Measurements from ENCODE around the gene MYO7A. TPM values are rescaled to one million over a fixed set of nuclear protein-coding genes. Genes with fewer than 3 reads are reported as not detected.

MYO7A gene
- total RNA-seq, 1 experiment from 2014 or later = 2.5 TPM

GRCh38 chr11:77084581-77085191 is 43.4 kb upstream of the MYO7A start:
- H3K9me3 Mint-ChIP-seq = peaks cover 3% of the 10 kb centered on the region; the same call in 1 of the 2 replicates
- H3K27ac Mint-ChIP-seq = 0 out of 2 replicates have a peak overlapping the region, but pooled peaks have one; percentile 58
- ATAC-seq (no peak), DNase-seq (ENCODE audit: low spot score) (no peak)
- TF ChIP-seq ZBTB21 (CRISPR knock-in tag; IDR thresholded peaks at IDR 0.05; ENCODE audit: borderline replicate concordance) (no peak), ZMAT4 (CRISPR knock-in tag; IDR thresholded peaks at IDR 0.05) (no peak), GTF2I (CRISPR knock-in tag; conservative IDR thresholded peaks at IDR 0.05) (no peak), ZNF416 (CRISPR knock-in tag; IDR thresholded peaks at IDR 0.05) (no peak), ATF2 (CRISPR knock-in tag; IDR thresholded peaks at IDR 0.05; ENCODE audit: borderline replicate concordance, low read depth) (no peak), ZNF121 (CRISPR knock-in tag; IDR thresholded peaks at IDR 0.05) (no peak), TEAD1 (CRISPR knock-in tag; IDR thresholded peaks at IDR 0.05) (no peak), CTCF (IDR thresholded peaks at IDR 0.05) (no peak)
- no peak overlapping the region for H3K4me3 Mint-ChIP-seq
- ChIA-PET POLR2A (no interaction called here), CTCF (interaction anchor here (0.9 to 1.1 kb wide), 2 partner anchors 18 to 22 kb away, joined by 3 read pairs; partner anchors contain the start of gene CAPN5)
- no peaks in the 10 kb centered on the region for H3K27me3 Mint-ChIP-seq (ENCODE audit: low read depth)
- H3K36me3 Mint-ChIP-seq = no peaks in the 10 kb centered on the region
- peaks cover 6% of the 10 kb centered on the region; the same call in 1 of the 2 replicates for H3K4me1 Mint-ChIP-seq

DNA sequence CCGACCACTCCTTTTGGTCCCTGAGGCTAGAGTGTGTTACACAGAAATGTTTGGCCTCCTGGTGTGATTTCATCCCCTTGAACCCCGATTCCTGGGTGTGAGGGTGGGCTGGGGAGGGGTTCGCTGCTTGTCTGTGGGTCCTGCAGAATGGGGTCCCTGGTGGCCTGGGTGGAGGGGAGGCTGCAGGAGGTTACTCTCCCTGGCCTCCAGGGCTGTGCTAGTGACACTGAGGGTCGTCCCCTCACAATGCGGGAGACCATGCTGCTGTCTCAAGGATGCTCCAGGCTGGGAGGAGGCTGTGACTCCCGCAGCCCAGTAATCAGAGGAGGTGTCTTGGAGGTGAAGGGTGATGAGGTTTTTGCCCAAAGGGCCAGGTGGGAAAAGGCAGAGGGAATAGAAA is 42.4 kb upstream of the MYO7A start:
- ChIA-PET POLR2A (no interaction called here), CTCF (no interaction called here)
- ATAC-seq = no peak
- Mint-ChIP-seq H3K9me3 (no peaks in the 10 kb centered on the region), H3K4me3 (no peak overlapping the region), H3K27me3 (ENCODE audit: low read depth) (no peaks in the 10 kb centered on the region), H3K36me3 (no peaks in the 10 kb centered on the region), H3K27ac (no peak overlapping the region), H3K4me1 (peaks cover 7% of the 10 kb centered on the region)
- no peak for DNase-seq (ENCODE audit: low spot score)
- TF ChIP-seq FOXP1 (CRISPR knock-in tag; IDR thresholded peaks at IDR 0.05; ENCODE audit: borderline replicate concordance) = no peak
- TF ChIP-seq, protein P1, sequence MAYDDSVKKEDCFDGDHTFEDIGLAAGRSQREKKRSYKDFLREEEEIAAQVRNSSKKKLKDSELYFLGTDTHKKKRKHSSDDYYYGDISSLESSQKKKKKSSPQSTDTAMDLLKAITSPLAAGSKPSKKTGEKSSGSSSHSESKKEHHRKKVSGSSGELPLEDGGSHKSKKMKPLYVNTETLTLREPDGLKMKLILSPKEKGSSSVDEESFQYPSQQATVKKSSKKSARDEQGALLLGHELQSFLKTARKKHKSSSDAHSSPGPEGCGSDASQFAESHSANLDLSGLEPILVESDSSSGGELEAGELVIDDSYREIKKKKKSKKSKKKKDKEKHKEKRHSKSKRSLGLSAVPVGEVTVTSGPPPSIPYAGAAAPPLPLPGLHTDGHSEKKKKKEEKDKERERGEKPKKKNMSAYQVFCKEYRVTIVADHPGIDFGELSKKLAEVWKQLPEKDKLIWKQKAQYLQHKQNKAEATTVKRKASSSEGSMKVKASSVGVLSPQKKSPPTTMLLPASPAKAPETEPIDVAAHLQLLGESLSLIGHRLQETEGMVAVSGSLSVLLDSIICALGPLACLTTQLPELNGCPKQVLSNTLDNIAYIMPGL (CRISPR knock-in tag; IDR thresholded peaks at IDR 0.05) = no peak
- no peak for TF ChIP-seq IRF2 (CRISPR knock-in tag; IDR thresholded peaks at IDR 0.05; ENCODE audit: borderline replicate concordance, low read depth)
- TF ChIP-seq MXD4 (CRISPR knock-in tag; IDR thresholded peaks at IDR 0.05; ENCODE audit: borderline replicate concordance) = no peak
- TF ChIP-seq, protein P2, sequence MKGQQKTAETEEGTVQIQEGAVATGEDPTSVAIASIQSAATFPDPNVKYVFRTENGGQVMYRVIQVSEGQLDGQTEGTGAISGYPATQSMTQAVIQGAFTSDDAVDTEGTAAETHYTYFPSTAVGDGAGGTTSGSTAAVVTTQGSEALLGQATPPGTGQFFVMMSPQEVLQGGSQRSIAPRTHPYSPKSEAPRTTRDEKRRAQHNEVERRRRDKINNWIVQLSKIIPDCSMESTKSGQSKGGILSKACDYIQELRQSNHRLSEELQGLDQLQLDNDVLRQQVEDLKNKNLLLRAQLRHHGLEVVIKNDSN (CRISPR knock-in tag; IDR thresholded peaks at IDR 0.05) = no peak
- TF ChIP-seq, protein P3, sequence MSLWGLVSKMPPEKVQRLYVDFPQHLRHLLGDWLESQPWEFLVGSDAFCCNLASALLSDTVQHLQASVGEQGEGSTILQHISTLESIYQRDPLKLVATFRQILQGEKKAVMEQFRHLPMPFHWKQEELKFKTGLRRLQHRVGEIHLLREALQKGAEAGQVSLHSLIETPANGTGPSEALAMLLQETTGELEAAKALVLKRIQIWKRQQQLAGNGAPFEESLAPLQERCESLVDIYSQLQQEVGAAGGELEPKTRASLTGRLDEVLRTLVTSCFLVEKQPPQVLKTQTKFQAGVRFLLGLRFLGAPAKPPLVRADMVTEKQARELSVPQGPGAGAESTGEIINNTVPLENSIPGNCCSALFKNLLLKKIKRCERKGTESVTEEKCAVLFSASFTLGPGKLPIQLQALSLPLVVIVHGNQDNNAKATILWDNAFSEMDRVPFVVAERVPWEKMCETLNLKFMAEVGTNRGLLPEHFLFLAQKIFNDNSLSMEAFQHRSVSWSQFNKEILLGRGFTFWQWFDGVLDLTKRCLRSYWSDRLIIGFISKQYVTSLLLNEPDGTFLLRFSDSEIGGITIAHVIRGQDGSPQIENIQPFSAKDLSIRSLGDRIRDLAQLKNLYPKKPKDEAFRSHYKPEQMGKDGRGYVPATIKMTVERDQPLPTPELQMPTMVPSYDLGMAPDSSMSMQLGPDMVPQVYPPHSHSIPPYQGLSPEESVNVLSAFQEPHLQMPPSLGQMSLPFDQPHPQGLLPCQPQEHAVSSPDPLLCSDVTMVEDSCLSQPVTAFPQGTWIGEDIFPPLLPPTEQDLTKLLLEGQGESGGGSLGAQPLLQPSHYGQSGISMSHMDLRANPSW (CRISPR knock-in tag; conservative IDR thresholded peaks at IDR 0.05; ENCODE audit: low read depth) = no peak
- TF ChIP-seq TP53 (CRISPR knock-in tag; IDR thresholded peaks at IDR 0.05) = no peak
- no peak for TF ChIP-seq ZNF532 (CRISPR knock-in tag; IDR thresholded peaks at IDR 0.05; ENCODE audit: borderline replicate concordance)
- no peak for TF ChIP-seq ZNF416 (CRISPR knock-in tag; IDR thresholded peaks at IDR 0.05)
- TF ChIP-seq FOXK1 (CRISPR knock-in tag; IDR thresholded peaks at IDR 0.05) = no peak
- TF ChIP-seq FOXJ3 (CRISPR knock-in tag; IDR thresholded peaks at IDR 0.05; ENCODE audit: borderline replicate concordance) = no peak
